Activated T-helper 1 cell treated with anti-CD3 and anti-CD28 coated beads, Interleukin-2, amount 50 U/mL, for 16 hours (primary cell): ENCODE measurements around the gene RFX7.
A peak's percentile ranks its signal among the peaks of the same experiment; 100 is the strongest.

ENCODE experiments used
- DNase-seq, 2 donors: peaks; one replicate each; pipeline ENCODE4 v3.0.0-alpha.2; 2020; ENCODE audit warnings: low read depth in 1 of 2, low spot score in 1 of 2

The RFX7 gene

GRCh38 chr15:56244038-56244810 lies 545 bp upstream of the RFX7 start:
- peak in 1 of 2 donors; percentile 9 for DNase-seq

- DNase-seq, result no peak
Observed at GRCh38 chr15:56242576-56243162, 1.0 kb downstream of the RFX7 start.

DNA sequence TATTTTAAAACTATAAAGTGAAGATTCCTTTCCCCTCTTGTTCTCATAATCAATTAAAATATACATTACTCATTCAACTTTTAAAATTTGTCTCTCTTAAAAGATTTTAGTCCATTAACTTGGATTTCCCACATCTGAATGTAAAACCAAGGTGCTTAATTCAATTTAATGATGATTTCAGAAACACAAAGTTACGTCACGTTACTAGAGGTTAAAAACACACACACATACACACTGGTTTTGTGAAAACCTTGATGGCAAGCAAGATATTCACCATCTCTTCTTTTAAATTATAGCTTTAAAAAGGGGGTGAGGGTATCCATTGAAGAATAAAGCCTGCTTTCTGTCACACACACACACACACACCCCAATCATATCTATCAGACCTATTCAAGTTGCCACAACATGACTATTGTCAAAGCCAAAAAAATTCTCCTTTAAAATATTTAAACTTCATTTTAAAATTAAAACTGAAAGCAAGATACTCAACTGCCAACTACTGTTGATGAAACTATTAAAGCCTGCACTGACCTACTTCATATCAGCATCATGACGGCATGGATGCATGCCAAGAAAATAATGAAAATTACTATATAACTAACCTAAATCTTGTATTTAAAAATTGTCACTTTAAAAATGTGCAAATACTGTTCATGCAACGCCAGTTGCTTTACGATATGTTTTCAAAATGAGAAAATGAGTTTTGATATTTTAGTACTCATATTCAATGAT lies 2.1 kb downstream of the RFX7 start:
- no peak for DNase-seq

- no peak for DNase-seq
Observed at GRCh38 chr15:56240390-56240789, 3.3 kb downstream of the RFX7 start.

DNA sequence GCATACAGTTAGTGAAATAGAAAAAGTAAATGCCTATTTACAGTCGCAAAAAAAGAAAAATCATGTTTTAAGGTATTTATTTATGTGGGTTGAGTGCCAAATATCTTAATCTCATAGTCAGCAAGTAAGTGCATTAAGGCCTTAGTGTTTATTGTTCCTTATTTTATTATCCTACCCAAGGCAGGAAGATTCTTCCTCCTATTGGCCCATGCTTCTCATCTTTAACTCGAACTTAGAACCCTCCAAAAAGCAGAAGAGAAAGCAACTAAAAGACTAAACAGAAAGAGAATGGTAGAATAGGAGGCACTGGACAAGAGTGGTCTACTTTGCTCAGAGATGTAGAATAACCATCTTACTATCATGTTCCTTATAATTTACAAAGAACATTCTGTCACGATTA lies 7.5 kb downstream of the RFX7 start:
- no peak for DNase-seq

DNA sequence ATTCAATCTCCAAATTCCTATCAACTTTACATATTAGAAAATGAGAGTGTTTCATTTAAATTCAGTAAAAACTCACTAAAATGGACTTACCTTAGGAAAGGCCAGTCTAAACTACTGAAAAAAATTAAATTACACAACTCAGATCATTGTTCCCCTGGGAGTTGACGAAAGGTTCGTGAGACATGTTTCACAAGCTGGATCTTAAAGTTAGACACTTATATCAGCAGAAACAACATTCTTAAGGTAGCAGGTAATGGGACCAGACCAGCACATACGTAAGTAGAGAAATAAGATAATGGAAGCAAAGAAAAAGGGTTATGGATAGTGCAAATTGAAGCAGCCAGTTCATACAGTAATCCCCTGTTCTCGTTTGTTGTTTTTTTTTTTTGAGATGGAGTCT lies 8.9 kb downstream of the RFX7 start:
- DNase-seq, result no peak

GRCh38 chr15:56233549-56233948 lies 10.1 kb downstream of the RFX7 start:
- no peak for DNase-seq

DNA sequence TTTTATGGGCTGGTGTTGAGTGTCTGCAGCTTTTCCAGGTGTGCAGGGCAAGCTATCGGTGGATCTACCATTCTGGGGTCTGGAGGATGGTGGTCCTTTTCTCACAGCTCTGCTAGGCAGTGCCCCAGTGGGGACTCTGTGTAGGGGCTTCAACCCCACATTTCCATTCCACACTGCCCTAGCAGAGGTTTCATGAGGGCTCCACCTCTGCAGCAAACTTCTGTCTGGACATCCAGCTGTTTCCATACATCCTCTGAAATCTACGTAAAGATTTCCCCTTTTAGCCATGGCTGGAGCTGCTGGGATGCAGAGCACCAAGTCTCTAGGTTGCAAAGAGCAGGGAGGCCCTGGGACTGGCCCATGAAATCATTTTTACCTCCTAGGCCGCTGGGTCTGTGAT lies 11.6 kb downstream of the RFX7 start:
- DNase-seq, result no peak

- no peak for DNase-seq
Observed at GRCh38 chr15:56228854-56229253, 14.8 kb downstream of the RFX7 start.

- no peak for DNase-seq
Observed at GRCh38 chr15:56228352-56228751, 15.3 kb downstream of the RFX7 start.

GRCh38 chr15:56227780-56228179 lies 15.9 kb downstream of the RFX7 start:
- DNase-seq, result no peak

DNA sequence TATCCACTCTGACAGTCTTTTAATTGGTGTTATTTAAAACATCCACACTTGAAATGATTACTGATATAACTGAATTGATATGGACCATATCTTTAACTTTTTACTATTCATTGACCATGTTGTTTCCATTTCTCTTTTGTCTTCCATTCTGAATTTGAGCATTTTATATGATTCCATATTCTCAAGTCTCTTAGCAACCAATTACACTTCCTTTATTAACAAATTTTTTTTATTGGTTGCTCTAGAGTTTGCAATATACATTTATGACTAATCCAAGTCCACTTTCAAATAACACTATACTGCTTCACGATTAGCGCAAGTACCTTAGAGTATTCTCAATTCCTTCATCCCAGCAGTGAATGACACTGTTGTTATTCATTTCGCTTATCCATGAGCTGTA lies 16.4 kb downstream of the RFX7 start:
- no peak for DNase-seq

- no peak for DNase-seq
Observed at GRCh38 chr15:56225520-56225919, 18.2 kb downstream of the RFX7 start.

GRCh38 chr15:56222302-56222701 lies 21.4 kb downstream of the RFX7 start:
- DNase-seq, result no peak

GRCh38 chr15:56217341-56217740 lies 26.3 kb downstream of the RFX7 start:
- DNase-seq, result no peak

GRCh38 chr15:56215769-56216168 lies 27.9 kb downstream of the RFX7 start:
- DNase-seq, result no peak

GRCh38 chr15:56211960-56212550 lies 31.6 kb downstream of the RFX7 start:
- no peak for DNase-seq

- no peak for DNase-seq
Observed at GRCh38 chr15:56211064-56211463, 32.6 kb downstream of the RFX7 start.

GRCh38 chr15:56208641-56209155 lies 35.0 kb downstream of the RFX7 start:
- DNase-seq, result no peak

DNA sequence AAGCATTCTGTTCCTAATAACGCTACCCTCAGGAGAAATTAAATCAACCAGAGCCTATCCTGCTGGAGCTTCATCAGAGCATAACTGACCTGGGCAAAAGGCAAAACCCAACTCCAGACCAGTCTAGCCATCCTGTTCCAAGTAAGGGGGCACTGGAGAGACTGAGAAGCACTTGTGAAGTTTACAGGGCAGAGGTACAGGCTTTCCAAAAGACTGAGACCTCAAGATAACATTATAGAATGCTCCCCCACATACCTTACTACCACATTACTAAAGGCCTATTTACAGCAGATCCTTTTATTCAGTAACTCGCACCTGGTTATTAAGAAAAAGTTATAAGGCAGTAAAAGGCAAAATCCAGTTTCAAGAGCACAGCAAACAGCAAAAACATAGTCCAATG lies 35.5 kb downstream of the RFX7 start:
- no peak for DNase-seq

- DNase-seq, result no peak
Observed at GRCh38 chr15:56207711-56208110, 36.0 kb downstream of the RFX7 start.

DNA sequence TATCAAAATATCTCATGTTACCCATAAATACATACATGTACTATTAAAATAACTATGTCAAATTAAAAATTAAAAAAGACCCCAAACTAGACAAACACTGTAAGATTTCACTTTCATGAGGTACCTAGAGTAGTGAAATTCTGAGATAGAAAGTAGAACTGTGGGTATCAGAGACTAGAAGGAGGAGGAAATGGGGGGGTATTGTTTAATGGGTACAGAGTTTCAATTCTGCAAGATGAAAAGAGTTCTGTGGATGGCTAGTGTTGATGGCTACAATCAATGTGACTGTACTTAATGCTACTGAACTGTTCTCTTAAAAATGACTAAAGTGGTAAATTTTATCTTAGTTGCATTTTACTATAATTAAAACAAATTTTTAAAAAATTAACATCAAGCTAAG lies 36.6 kb downstream of the RFX7 start:
- no peak for DNase-seq
